ENCODE data around the gene UBE2Q1. TPM values are rescaled to one million over a fixed set of nuclear protein-coding genes. Genes with fewer than 3 reads are reported as not detected.

UBE2Q1 gene
- total RNA-seq, 1 experiment from 2014 or later = 62.7 TPM

GRCh38 chr1:154536570-154536969, 21.9 kb downstream of the UBE2Q1 start (continued):
- TF ChIP-seq PRDM15 (CRISPR knock-in tag; IDR thresholded peaks at IDR 0.05) (no peak), PREB (CRISPR knock-in tag; IDR thresholded peaks at IDR 0.05; ENCODE audit: borderline replicate concordance) (no peak), ZNF263 (CRISPR knock-in tag; IDR thresholded peaks at IDR 0.05; ENCODE audit: low read depth) (no peak)

GRCh38 chr1:154533952-154534844, 24.3 kb downstream of the UBE2Q1 start:
- Mint-ChIP-seq H3K4me3 (no peak overlapping the region), H3K27me3 (ENCODE audit: low read depth) (no peaks in the 10 kb centered on the region; the same call in 1 of the 2 replicates), H3K4me1 (no peaks in the 10 kb centered on the region), H3K27ac (no peak overlapping the region), H3K9me3 (peaks cover 15% of the 10 kb centered on the region), H3K36me3 (peaks cover 3% of the 10 kb centered on the region; the same call in 1 of the 2 replicates)
- ChIA-PET POLR2A (no interaction called here), CTCF (interaction anchor here (0.6 to 5.7 kb wide), 10 partner anchors 12 to 344 kb away, joined by 3 to 71 read pairs (median 4); a partner anchor contains a TSS)
- ATAC-seq (peak; percentile 92), DNase-seq (ENCODE audit: low spot score) (peak; percentile 72)
- TF ChIP-seq E2F1 (CRISPR knock-in tag; IDR thresholded peaks at IDR 0.05) = no peak
- TF ChIP-seq FOXK1 (CRISPR knock-in tag; IDR thresholded peaks at IDR 0.05) = no peak
- no peak for TF ChIP-seq TEAD1 (CRISPR knock-in tag; IDR thresholded peaks at IDR 0.05)
- TF ChIP-seq FOXP1 (CRISPR knock-in tag; IDR thresholded peaks at IDR 0.05; ENCODE audit: borderline replicate concordance) = no peak
- no peak for TF ChIP-seq HMGXB4 (CRISPR knock-in tag; IDR thresholded peaks at IDR 0.05)
- TF ChIP-seq CDX4 (CRISPR knock-in tag; IDR thresholded peaks at IDR 0.05; ENCODE audit: borderline replicate concordance) = no peak
- no peak for TF ChIP-seq ZNF281 (CRISPR knock-in tag; IDR thresholded peaks at IDR 0.05)
- TF ChIP-seq FOXP4 (CRISPR knock-in tag; IDR thresholded peaks at IDR 0.05) = no peak
- TF ChIP-seq ZNF532 (CRISPR knock-in tag; IDR thresholded peaks at IDR 0.05; ENCODE audit: borderline replicate concordance) = no peak
- TF ChIP-seq NFATC4 (CRISPR knock-in tag; IDR thresholded peaks at IDR 0.05) = no peak
- no peak for TF ChIP-seq TP53 (CRISPR knock-in tag; IDR thresholded peaks at IDR 0.05)

All from WTC11 (cell line).